AG04450 (cell line): ENCODE measurements around the gene UBE3C. TPM values are rescaled to one million over a fixed set of nuclear protein-coding genes. Genes with fewer than 3 reads are reported as not detected.

ENCODE experiments used
- CTCF ChIA-PET: fragments of 300-600, 350-600 bp; formaldehyde crosslinking; extraction: SDS; loops from one replicate; lab custom pipeline; 2022; ENCODE audit warnings: antibody characterized with exemption, inconsistent platforms; lab: Charles Lee
- POLR2A ChIA-PET: fragments of 350-600 bp; formaldehyde crosslinking; extraction: SDS; loops from one replicate; lab custom pipeline; 2021; ENCODE audit warnings: antibody characterized with exemption, inconsistent platforms; lab: Yijun Ruan, JAX
- DNase-seq: peaks from one replicate; pipeline ENCODE4 v3.0.0-alpha.2; 2011; ENCODE audit warnings: low read depth, low spot score
- H3K27ac ChIP-seq: one replicate; pipeline ENCODE4 v1.5.1; 2012; ENCODE audit warnings: low read depth, low read length, control low read depth
- H3K27me3 ChIP-seq: one replicate; pipeline ENCODE4 v1.6.0; 2012; ENCODE audit warnings: low read length; ENCODE audit not compliant: control insufficient read depth, insufficient read depth
- H3K4me3 ChIP-seq: 2 replicates; pipeline ENCODE4 v1.5.1; 2011; ENCODE audit warnings: mild to moderate bottlenecking, low read depth, low read length, control low read depth
- H3K9me3 ChIP-seq: 2 replicates; pipeline ENCODE4 v1.5.1; 2012; ENCODE audit warnings: low read length; ENCODE audit not compliant: control insufficient read depth, insufficient read depth
- CTCF ChIP-seq: IDR thresholded peaks from 2 replicates; pipeline ENCODE4 v1.5.1; 2011; ENCODE audit warnings: low read depth, low read length, control low read depth, inconsistent platforms
- polyA plus RNA-seq: library from polyadenylated mRNA; depleted of rRNA; stranded (reverse); fragments of >200 nt; gene quantifications from 2 replicates; pipeline ENCODE4 v1.2.3, GENCODE V29; 2011

UBE3C gene
- polyA plus RNA-seq, 1 experiment: 71.2 TPM

GRCh38 chr7:157220916-157221569 is 82.3 kb downstream of the UBE3C start:
- no peak overlapping the region for H3K4me3 ChIP-seq
- no peaks in the 10 kb centered on the region for H3K9me3 ChIP-seq
- no peaks in the 10 kb centered on the region for H3K27me3 ChIP-seq
- no peak for DNase-seq
- H3K27ac ChIP-seq: no peak overlapping the region
- no peak for TF ChIP-seq CTCF
- ChIA-PET POLR2A (no interaction called here), CTCF (interaction anchor here (0.5 to 1.3 kb wide), 3 partner anchors 29 to 53 kb away, joined by 3 to 6 read pairs (median 3); no protein-coding TSS in a partner anchor)

GRCh38 chr7:157222687-157223086 is 84.0 kb downstream of the UBE3C start:
- no peak for DNase-seq
- ChIA-PET CTCF (interaction anchor here (0.6 to 1.3 kb wide), 3 partner anchors 27 to 1901 kb away, joined by 5 to 10 read pairs (median 6); no protein-coding TSS in a partner anchor), POLR2A (no interaction called here)
- no peak for TF ChIP-seq CTCF
- H3K27ac ChIP-seq: no peak overlapping the region
- H3K4me3 ChIP-seq: no peak overlapping the region
- H3K9me3 ChIP-seq: no peaks in the 10 kb centered on the region
- H3K27me3 ChIP-seq: no peaks in the 10 kb centered on the region

GRCh38 chr7:157224627-157225026 is 85.9 kb downstream of the UBE3C start:
- Histone ChIP-seq H3K27me3 (no peaks in the 10 kb centered on the region), H3K4me3 (no peak overlapping the region), H3K9me3 (no peaks in the 10 kb centered on the region), H3K27ac (no peak overlapping the region)
- no peak for DNase-seq
- ChIA-PET POLR2A (no interaction called here), CTCF (interaction anchor here (0.6 to 2.2 kb wide), 17 partner anchors 9 to 1983 kb away, joined by 3 to 25 read pairs (median 3); no protein-coding TSS in a partner anchor)
- peak; percentile 42 for TF ChIP-seq CTCF

GRCh38 chr7:157228864-157229422 is 90.2 kb downstream of the UBE3C start:
- H3K27me3 ChIP-seq: no peaks in the 10 kb centered on the region
- H3K9me3 ChIP-seq: no peaks in the 10 kb centered on the region
- no peak for DNase-seq
- POLR2A ChIA-PET: no interaction called here
- no peak overlapping the region for H3K27ac ChIP-seq
- CTCF ChIA-PET: interaction anchor here (1.1 to 1.7 kb wide), 5 partner anchors 12 to 45 kb away, joined by 3 to 7 read pairs (median 3); no protein-coding TSS in a partner anchor
- TF ChIP-seq CTCF: peak; percentile 59
- no peak overlapping the region for H3K4me3 ChIP-seq

- no peak overlapping the region for H3K4me3 ChIP-seq
- no peaks in the 10 kb centered on the region for H3K27me3 ChIP-seq
- ChIA-PET CTCF (interaction anchor here (0.6 to 2.4 kb wide), 2 partner anchors 17 to 130 kb away, joined by 3 to 14 read pairs; no protein-coding TSS in a partner anchor), POLR2A (no interaction called here)
- no peak for DNase-seq
- no peak for TF ChIP-seq CTCF
- no peak overlapping the region for H3K27ac ChIP-seq
- no peaks in the 10 kb centered on the region for H3K9me3 ChIP-seq
These were observed 95.0 kb downstream of the UBE3C start for GRCh38 chr7:157233677-157234076.
